Measurements from ENCODE around the gene JADE1. TPM values are rescaled to one million over a fixed set of nuclear protein-coding genes. Genes with fewer than 3 reads are reported as not detected.

The JADE1 gene
- polyA plus RNA-seq, 1 donor (not counting 4 experiments of a cell fraction or from before 2014, with no cell fraction given): 2.8 TPM

GRCh38 chr4:128832243-128832625 is 22.7 kb downstream of the JADE1 start:
- no peak for FAIRE-seq
- no peak overlapping the region for H3K27ac ChIP-seq (ENCODE audit: control insufficient read depth, insufficient read depth, low read length)
- H2AFZ ChIP-seq (ENCODE audit: control insufficient read depth, low read length): no peak overlapping the region
- TF ChIP-seq CTCF (optimal IDR thresholded peaks at IDR 0.05 in 1 of 3, IDR thresholded peaks at IDR 0.05 in 1 of 3, conservative IDR thresholded peaks at IDR 0.05 in 1 of 3; ENCODE audit: extremely low read depth in 1 of 3, insufficient read depth in 2 of 3, low read length in 3 of 3) (no peak), EZH2 (IDR thresholded peaks at IDR 0.05; ENCODE audit: low read length) (no peak)
- H3K36me3 ChIP-seq (ENCODE audit: control insufficient read depth in 2 of 2, extremely low read depth in 1 of 2, insufficient read depth in 2 of 2, low read length in 2 of 2): no peaks in the 10 kb centered on the region
- H3K9me1 ChIP-seq (ENCODE audit: control insufficient read depth, extremely low read depth, insufficient read depth, low read length): no peaks in the 10 kb centered on the region
- H3K9ac ChIP-seq (ENCODE audit: control insufficient read depth, extremely low read depth, insufficient read depth, low read length): no peak overlapping the region
- no peaks in the 10 kb centered on the region for H3K9me3 ChIP-seq (ENCODE audit: control insufficient read depth, low read depth, low read length)
- H4K20me1 ChIP-seq (ENCODE audit: control insufficient read depth, extremely low read depth, insufficient read depth, low read length): no peaks in the 10 kb centered on the region
- H3K79me2 ChIP-seq (ENCODE audit: control insufficient read depth, insufficient read depth, low read length): no peaks in the 10 kb centered on the region
- H3K4me1 ChIP-seq (ENCODE audit: control insufficient read depth, extremely low read depth, insufficient read depth, low read length): no peaks in the 10 kb centered on the region
- no peak for DNase-seq (ENCODE audit: low read depth, low spot score)
- no peaks in the 10 kb centered on the region for H3K27me3 ChIP-seq (ENCODE audit: control insufficient read depth, extremely low read depth, insufficient read depth, low read length)
- dilution Hi-C loops (cut with MboI; ENCODE audit: extremely low pct_ligation_motif_present, low sequenced_read_pairs): no loop called here
- H3K4me3 ChIP-seq (ENCODE audit: control insufficient read depth in 2 of 3, extremely low read depth in 1 of 3, insufficient read depth in 2 of 3, low read depth in 1 of 3, low read length in 3 of 3): no peak overlapping the region
- no peak overlapping the region for H3K4me2 ChIP-seq (ENCODE audit: control insufficient read depth, extremely low read depth, insufficient read depth, low read depth, low read length)

GRCh38 chr4:128835498-128836222 is 26.2 kb downstream of the JADE1 start:
- H3K9me1 ChIP-seq (ENCODE audit: control insufficient read depth, extremely low read depth, insufficient read depth, low read length): no peaks in the 10 kb centered on the region
- no peaks in the 10 kb centered on the region for H3K4me1 ChIP-seq (ENCODE audit: control insufficient read depth, extremely low read depth, insufficient read depth, low read length)
- H3K9me3 ChIP-seq (ENCODE audit: control insufficient read depth, low read depth, low read length): no peaks in the 10 kb centered on the region
- H4K20me1 ChIP-seq (ENCODE audit: control insufficient read depth, extremely low read depth, insufficient read depth, low read length): no peaks in the 10 kb centered on the region
- no peak overlapping the region for H2AFZ ChIP-seq (ENCODE audit: control insufficient read depth, low read length)
- H3K27ac ChIP-seq (ENCODE audit: control insufficient read depth, insufficient read depth, low read length): no peak overlapping the region
- no peak overlapping the region for H3K4me3 ChIP-seq (ENCODE audit: control insufficient read depth in 2 of 3, extremely low read depth in 1 of 3, insufficient read depth in 2 of 3, low read depth in 1 of 3, low read length in 3 of 3)
- peaks cover 2% of the 10 kb centered on the region for H3K79me2 ChIP-seq (ENCODE audit: control insufficient read depth, insufficient read depth, low read length)
- TF ChIP-seq EZH2 (IDR thresholded peaks at IDR 0.05; ENCODE audit: low read length) (no peak), CTCF (optimal IDR thresholded peaks at IDR 0.05 in 1 of 3, IDR thresholded peaks at IDR 0.05 in 1 of 3, conservative IDR thresholded peaks at IDR 0.05 in 1 of 3; ENCODE audit: extremely low read depth in 1 of 3, insufficient read depth in 2 of 3, low read length in 3 of 3) (no peak)
- no peaks in the 10 kb centered on the region for H3K36me3 ChIP-seq (ENCODE audit: control insufficient read depth in 2 of 2, extremely low read depth in 1 of 2, insufficient read depth in 2 of 2, low read length in 2 of 2)
- H3K9ac ChIP-seq (ENCODE audit: control insufficient read depth, extremely low read depth, insufficient read depth, low read length): no peak overlapping the region
- dilution Hi-C loops (cut with MboI; ENCODE audit: extremely low pct_ligation_motif_present, low sequenced_read_pairs): no loop called here
- H3K4me2 ChIP-seq (ENCODE audit: control insufficient read depth, extremely low read depth, insufficient read depth, low read depth, low read length): no peak overlapping the region
- no peak for DNase-seq (ENCODE audit: low read depth, low spot score)
- H3K27me3 ChIP-seq (ENCODE audit: control insufficient read depth, extremely low read depth, insufficient read depth, low read length): no peaks in the 10 kb centered on the region
- no peak for FAIRE-seq

All from keratinocyte (primary cell).